ENCODE data around the gene PTPRN2.
"Not testable (repeated sequence)": the region's sequence is repeated elsewhere in the genome, so short reads cannot be mapped to it uniquely, and the experiment has no call there.

The PTPRN2 gene

GRCh38 chr7:157941210-157941609, 646.4 kb downstream of the PTPRN2 start:
- FAIRE-seq, result no peak

GRCh38 chr7:157940497-157940896, 647.1 kb downstream of the PTPRN2 start:
- FAIRE-seq, result no peak

More at GRCh38 chr7:157941210-157941609, 646.4 kb downstream of the PTPRN2 start:
- no peak for DNase-seq (ENCODE audit: insufficient read length, low spot score)

GRCh38 chr7:157938211-157938610, 649.4 kb downstream of the PTPRN2 start:
- no peak for FAIRE-seq
- DNase-seq (ENCODE audit: insufficient read length, low spot score), result no peak

More at GRCh38 chr7:157940497-157940896, 647.1 kb downstream of the PTPRN2 start:
- DNase-seq (ENCODE audit: insufficient read length, low spot score), result no peak

- no peak for FAIRE-seq
- DNase-seq (ENCODE audit: insufficient read length, low spot score), result no peak
These were observed 650.2 kb downstream of the PTPRN2 start for GRCh38 chr7:157937406-157937805.

GRCh38 chr7:157936976-157937375, 650.6 kb downstream of the PTPRN2 start:
- FAIRE-seq (no peak), DNase-seq (ENCODE audit: insufficient read length, low spot score) (no peak)

GRCh38 chr7:157935721-157936120, 651.9 kb downstream of the PTPRN2 start:
- FAIRE-seq; DNase-seq (ENCODE audit: insufficient read length, low spot score): not testable (repeated sequence)

GRCh38 chr7:157933219-157934155, 654.1 kb downstream of the PTPRN2 start:
- DNase-seq (ENCODE audit: insufficient read length, low spot score); FAIRE-seq: not testable (repeated sequence)

- DNase-seq (ENCODE audit: insufficient read length, low spot score) (no peak), FAIRE-seq (no peak)
These were observed 655.0 kb downstream of the PTPRN2 start for GRCh38 chr7:157932498-157933218.

GRCh38 chr7:157930926-157931466, 656.6 kb downstream of the PTPRN2 start:
- FAIRE-seq (no peak), DNase-seq (ENCODE audit: insufficient read length, low spot score) (no peak)

GRCh38 chr7:157930441-157930840, 657.2 kb downstream of the PTPRN2 start:
- no peak for DNase-seq (ENCODE audit: insufficient read length, low spot score)
- no peak for FAIRE-seq

- no peak for DNase-seq (ENCODE audit: insufficient read length, low spot score)
- no peak for FAIRE-seq
These were observed 658.0 kb downstream of the PTPRN2 start for GRCh38 chr7:157929671-157930070.

- DNase-seq (ENCODE audit: insufficient read length, low spot score) (no peak), FAIRE-seq (no peak)
These were observed 658.7 kb downstream of the PTPRN2 start for GRCh38 chr7:157928808-157929425.

- no peak for DNase-seq (ENCODE audit: insufficient read length, low spot score)
- FAIRE-seq, result no peak
These were observed 659.3 kb downstream of the PTPRN2 start for GRCh38 chr7:157928171-157928794.

GRCh38 chr7:157927313-157927925, 660.2 kb downstream of the PTPRN2 start:
- DNase-seq (ENCODE audit: insufficient read length, low spot score), result no peak

GRCh38 chr7:157926521-157927150, 661.0 kb downstream of the PTPRN2 start:
- no peak for DNase-seq (ENCODE audit: insufficient read length, low spot score)
- no peak for FAIRE-seq

More at GRCh38 chr7:157927313-157927925, 660.2 kb downstream of the PTPRN2 start:
- FAIRE-seq, result no peak

GRCh38 chr7:157926107-157926506, 661.5 kb downstream of the PTPRN2 start:
- DNase-seq (ENCODE audit: insufficient read length, low spot score) (no peak), FAIRE-seq (no peak)

- no peak for DNase-seq (ENCODE audit: insufficient read length, low spot score)
- no peak for FAIRE-seq
These were observed 662.2 kb downstream of the PTPRN2 start for GRCh38 chr7:157925383-157925875.

- DNase-seq (ENCODE audit: insufficient read length, low spot score) (no peak), FAIRE-seq (no peak)
These were observed 663.6 kb downstream of the PTPRN2 start for GRCh38 chr7:157923903-157924630.

GRCh38 chr7:157922576-157922975, 665.0 kb downstream of the PTPRN2 start:
- DNase-seq (ENCODE audit: insufficient read length, low spot score) (no peak), FAIRE-seq (no peak)
